IMR-90 (cell line): ENCODE results near the gene PINK1. TPM values are rescaled to one million over a fixed set of nuclear protein-coding genes. Genes with fewer than 3 reads are reported as not detected.
A peak's percentile ranks its signal among the peaks of the same experiment; 100 is the strongest.

Experiments used
- ATAC-seq: fragments of 200-7000 bp; cut with Tn5 transposase; 2 replicates; pipeline ENCODE4 v1.9.1; 2020; ENCODE audit warnings: low read depth, mild to moderate bottlenecking, moderate library complexity
- BruUV-seq: library from RNA; stranded (reverse); fragments of 400-500 nt; replicated peaks from 2 replicates; lab custom pipeline; 2021; lab: Mats Ljungman, UMichigan
- CTCF ChIA-PET: fragments of 300-600 bp; formaldehyde crosslinking; extraction: SDS; loops from one replicate; lab custom pipeline; 2021; ENCODE audit warnings: antibody characterized with exemption; lab: Yijun Ruan, JAX
- POLR2A ChIA-PET: fragments of 300-600 bp; sonication (Branson Sonifier 250); formaldehyde crosslinking; loops from one replicate; lab custom pipeline; 2022; ENCODE audit warnings: antibody characterized with exemption; ENCODE audit not compliant: unreplicated experiment; lab: Charles Lee
- DNase-seq: peaks from one replicate; pipeline ENCODE4 v3.0.0; 2013
- H2AFZ ChIP-seq: replicated peaks from 2 replicates; pipeline ENCODE3; 2013; ENCODE audit warnings: low read length, mild to moderate bottlenecking; ENCODE audit not compliant: poor library complexity
- H2AK5ac ChIP-seq: 2 replicates; pipeline ENCODE4 v1.6.1; 2013; ENCODE audit warnings: low read depth, low read length, inconsistent platforms
- H2AK9ac ChIP-seq: replicated peaks from 2 replicates; pipeline ENCODE3; 2013; ENCODE audit warnings: mild to moderate bottlenecking, low read depth, low read length, moderate library complexity; ENCODE audit not compliant: poor library complexity
- H2BK120ac ChIP-seq: 2 replicates; pipeline ENCODE4 v1.6.1; 2013; ENCODE audit warnings: low read depth, low read length, inconsistent platforms
- H2BK15ac ChIP-seq: 3 replicates; pipeline ENCODE4 v1.6.1; 2013; ENCODE audit warnings: low read depth, low read length, inconsistent platforms
- H2BK20ac ChIP-seq: 2 replicates; pipeline ENCODE4 v1.6.1; 2013; ENCODE audit warnings: low read depth, mild to moderate bottlenecking, inconsistent platforms, low read length, moderate library complexity
- H2BK5ac ChIP-seq: 2 replicates; pipeline ENCODE4 v1.6.1; 2013; ENCODE audit warnings: mild to moderate bottlenecking, low read depth, low read length, inconsistent platforms; ENCODE audit not compliant: poor library complexity, severe bottlenecking
- H3K14ac ChIP-seq: replicated peaks from 2 replicates; pipeline ENCODE4 v1.6.1; 2013; ENCODE audit warnings: low read depth, low read length, inconsistent platforms
- H3K18ac ChIP-seq: 2 replicates; pipeline ENCODE4 v1.6.1; 2013; ENCODE audit warnings: low read depth, low read length, control low read depth
- H3K23ac ChIP-seq: 2 replicates; pipeline ENCODE4 v1.6.1; 2013; ENCODE audit warnings: low read depth, low read length, inconsistent platforms
- H3K27ac ChIP-seq: 2 replicates; pipeline ENCODE4 v1.5.1; 2013; ENCODE audit warnings: mild to moderate bottlenecking, control low read depth, low read length; ENCODE audit not compliant: insufficient read depth
- H3K27me3 ChIP-seq: 2 replicates; pipeline ENCODE4 v1.6.1; 2013; ENCODE audit warnings: low read length; ENCODE audit not compliant: control insufficient read depth, insufficient read depth
- H3K36me3 ChIP-seq: 2 replicates; pipeline ENCODE4 v1.6.1; 2013; ENCODE audit warnings: low read length, mixed read lengths; ENCODE audit not compliant: control insufficient read depth, insufficient read depth
- H3K4ac ChIP-seq: 2 replicates; pipeline ENCODE4 v1.6.1; 2013; ENCODE audit warnings: low read depth, low read length, inconsistent platforms
- H3K4me1 ChIP-seq: 2 replicates; pipeline ENCODE4 v1.6.1; 2013; ENCODE audit warnings: low read length, mixed read lengths; ENCODE audit not compliant: control insufficient read depth, insufficient read depth
- H3K4me2 ChIP-seq: 2 replicates; pipeline ENCODE4 v1.6.1; 2013; ENCODE audit warnings: low read depth, mild to moderate bottlenecking, control low read depth, low read length, moderate library complexity
- H3K4me3 ChIP-seq: 2 replicates; pipeline ENCODE4 v1.5.1; 2013; ENCODE audit warnings: low read depth, mild to moderate bottlenecking, control low read depth, low read length, moderate library complexity; ENCODE audit not compliant: insufficient read depth
- H3K56ac ChIP-seq: 2 replicates; pipeline ENCODE4 v1.6.1; 2013; ENCODE audit warnings: low read length, inconsistent platforms; ENCODE audit not compliant: insufficient read depth; ENCODE audit errors: extremely low read depth
- H3K79me1 ChIP-seq, 2 experiments: 2 replicates each; pipeline ENCODE4 v1.6.1; 2013; ENCODE audit warnings: low read length in 2 of 2, inconsistent platforms in 1 of 2, low read depth in 1 of 2
- H3K9ac ChIP-seq: 2 replicates; pipeline ENCODE4 v1.6.1; 2013; ENCODE audit warnings: low read depth, low read length, control low read depth
- H3K9me1 ChIP-seq: 2 replicates; pipeline ENCODE4 v1.6.1; 2013; ENCODE audit warnings: low read length, inconsistent platforms; ENCODE audit not compliant: insufficient read depth
- H3K9me3 ChIP-seq: 2 replicates; pipeline ENCODE4 v1.6.1; 2013; ENCODE audit warnings: low read length; ENCODE audit not compliant: control insufficient read depth, insufficient read depth
- H4K20me1 ChIP-seq: 2 replicates; pipeline ENCODE4 v1.6.1; 2013; ENCODE audit warnings: low read length, inconsistent platforms; ENCODE audit not compliant: insufficient read depth
- H4K5ac ChIP-seq: 2 replicates; pipeline ENCODE4 v1.6.1; 2013; ENCODE audit warnings: mild to moderate bottlenecking, low read depth, low read length, control low read depth
- H4K8ac ChIP-seq, 2 experiments: 2 replicates each; pipeline ENCODE4 v1.6.1; 2013; ENCODE audit warnings: low read depth in 2 of 2, low read length in 2 of 2, control low read depth in 1 of 2, inconsistent platforms in 1 of 2
- H4K91ac ChIP-seq: 2 replicates; pipeline ENCODE4 v1.6.1; 2013; ENCODE audit warnings: low read depth, low read length, inconsistent platforms; ENCODE audit not compliant: insufficient read depth
- CEBPB ChIP-seq: IDR thresholded peaks from 2 replicates; pipeline ENCODE4 v1.6.1; 2012; ENCODE audit warnings: low read depth, low read length, improper control_type of control experiment
- MXI1 ChIP-seq: IDR thresholded peaks from 2 replicates; pipeline ENCODE4 v1.6.1; 2012; ENCODE audit warnings: low read depth, mild to moderate bottlenecking, low read length, moderate library complexity, borderline replicate concordance
- WGBS, 2 experiments: methylation state at CpG; one replicate each; pipeline versions ENCODE4 v1.1.5 to v1.1.7; 2013; ENCODE audit warnings: missing lambda C conversion rate in 2 of 2; ENCODE audit not compliant: insufficient read length in 1 of 2; ENCODE audit errors: extremely low coverage in 2 of 2; 5-methylcytosine and 5-hydroxymethylcytosine counted together
- dilution Hi-C: fragments of 300-500 bp; cut with HindIII; formaldehyde crosslinking; loops from one replicate; pipeline ENCODE4 v1.14.3; 2018; ENCODE audit warnings: low sequenced_read_pairs; ENCODE audit not compliant: unreplicated experiment
- in situ Hi-C: fragments of 300-500 bp; cut with MboI; formaldehyde crosslinking; loops from 3 replicates; pipeline ENCODE4 v1.14.3; 2019; ENCODE audit warnings: low sequenced_read_pairs, inconsistent platforms, mixed read lengths
- intact Hi-C: fragments of 100-400 bp; cut with micrococcal nuclease; formaldehyde crosslinking; loops from 2 replicates; pipeline ENCODE4 v1.10.0; 2022
- polyA plus RNA-seq, 3 experiments: library from polyadenylated mRNA; depleted of rRNA; stranded (reverse); fragments of >200 nt; gene quantifications; 2 replicates each; pipeline ENCODE4 v1.2.3, GENCODE V29; 2012; ENCODE audit warnings: low replicate concordance in 1 of 3
- total RNA-seq: library from RNA; depleted of rRNA; stranded (reverse); fragments of >200 nt; gene quantifications from 2 replicates; pipeline ENCODE4 v1.2.3, GENCODE V29; 2012

The PINK1 gene
- total and polyA plus RNA-seq, 2 of the 4 experiments (the other 2 are of a cell fraction) = 52.9 to 55.2 TPM

DNA sequence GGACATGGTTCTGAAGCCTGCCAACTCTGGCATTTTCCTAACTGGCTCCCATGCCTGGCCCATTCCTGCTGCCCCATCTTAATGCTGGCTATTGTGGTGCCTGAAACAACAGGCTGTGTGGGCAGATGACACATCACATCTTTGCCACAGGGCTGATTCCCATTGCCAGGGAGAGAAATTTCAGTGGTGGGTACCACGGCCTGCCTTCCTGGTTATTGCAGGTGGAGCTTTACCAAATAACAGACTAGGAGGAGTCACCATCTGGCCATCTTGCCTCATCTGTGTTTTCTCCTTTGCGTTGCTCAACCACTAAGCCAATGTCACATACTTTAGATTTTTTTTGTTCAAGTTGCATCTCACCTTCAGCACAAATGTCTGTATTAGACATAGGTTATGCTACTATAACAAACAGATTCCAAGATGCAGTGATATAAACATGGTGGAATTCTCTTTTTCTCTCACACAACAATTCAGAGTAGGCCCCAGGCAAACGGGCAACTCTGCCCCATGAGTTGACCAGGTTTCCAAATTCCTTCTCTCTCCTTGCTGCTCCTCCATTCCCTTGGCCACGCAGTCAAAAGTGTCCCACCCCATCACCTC, 30.3 kb upstream of the PINK1 start:
- H3K4me3 ChIP-seq = no peak overlapping the region
- peak overlapping the region; percentile 61 to 89 for H4K8ac ChIP-seq
- H3K56ac ChIP-seq = peak overlapping the region; percentile 7; the same call in 1 of the 2 replicates
- H2BK15ac ChIP-seq = peak overlapping the region; percentile 90; the same call in 2 of the 3 replicates
- peak overlapping the region; percentile 80; the same call in 1 of the 2 replicates for H4K5ac ChIP-seq
- peak overlapping the region; percentile 73; the same call in 1 of the 2 replicates for H3K18ac ChIP-seq
- no peak overlapping the region for H3K4me2 ChIP-seq
- no peaks in the 10 kb centered on the region for H3K9me3 ChIP-seq
- ChIA-PET POLR2A (no interaction called here), CTCF (no interaction called here)
- DNase-seq = peak; percentile 12
- peak overlapping the region; percentile 96 for H2AK9ac ChIP-seq
- dilution Hi-C loops (no loop called here), in situ Hi-C loops (no loop called here), intact Hi-C loops (no loop called here)
- H3K14ac ChIP-seq = peak overlapping the region; percentile 92
- no peak overlapping the region for H3K9ac ChIP-seq
- H4K20me1 ChIP-seq = no peaks in the 10 kb centered on the region
- H2BK5ac ChIP-seq = peak overlapping the region; percentile 98
- H3K27ac ChIP-seq = peak overlapping the region; percentile 18; the same call in 1 of the 2 replicates
- ATAC-seq = no peak
- H2AK5ac ChIP-seq = peak overlapping the region; percentile 95
- peak overlapping the region; percentile 96 for H2BK20ac ChIP-seq
- peak overlapping the region; percentile 96 for H2BK120ac ChIP-seq
- peak overlapping the region; percentile 90; the same call in 1 of the 2 replicates for H3K23ac ChIP-seq
- no TSS peak for BruUV-seq
- H3K79me1 ChIP-seq = no peaks in the 10 kb centered on the region
- H2AFZ ChIP-seq = peak overlapping the region; percentile 50
- TF ChIP-seq MXI1 (no peak), CEBPB (peak; percentile 52; the same call in 1 of the 2 replicates)
- no CpG with 5 or more reads among the region's 4 CpGs for WGBS, 2 experiments
- no peaks in the 10 kb centered on the region for H3K27me3 ChIP-seq
- H3K36me3 ChIP-seq = no peaks in the 10 kb centered on the region
- H3K4ac ChIP-seq = peak overlapping the region; percentile 92
- peak overlapping the region; percentile 94 for H4K91ac ChIP-seq
- peaks cover 22% of the 10 kb centered on the region for H3K4me1 ChIP-seq
- H3K9me1 ChIP-seq = peaks cover 26% of the 10 kb centered on the region
